HG03097 (cell line): Measurements from ENCODE around the gene RAPGEF6.
"Not testable (repeated sequence)": the region's sequence is repeated elsewhere in the genome, so short reads cannot be mapped to it uniquely, and the experiment has no call there.

Experiments
- ATAC-seq: cut with Tn5 transposase; IDR thresholded peaks from one replicate; pipeline ENCODE4 v1.9.1; 2021; ENCODE audit not compliant: unreplicated experiment, low FRiP score

RAPGEF6 gene

GRCh38 chr5:131396630-131397273 lies 238.3 kb downstream of the RAPGEF6 start:
- ATAC-seq, result no peak

GRCh38 chr5:131396015-131396414 lies 239.0 kb downstream of the RAPGEF6 start:
- peak; percentile 67 for ATAC-seq

DNA sequence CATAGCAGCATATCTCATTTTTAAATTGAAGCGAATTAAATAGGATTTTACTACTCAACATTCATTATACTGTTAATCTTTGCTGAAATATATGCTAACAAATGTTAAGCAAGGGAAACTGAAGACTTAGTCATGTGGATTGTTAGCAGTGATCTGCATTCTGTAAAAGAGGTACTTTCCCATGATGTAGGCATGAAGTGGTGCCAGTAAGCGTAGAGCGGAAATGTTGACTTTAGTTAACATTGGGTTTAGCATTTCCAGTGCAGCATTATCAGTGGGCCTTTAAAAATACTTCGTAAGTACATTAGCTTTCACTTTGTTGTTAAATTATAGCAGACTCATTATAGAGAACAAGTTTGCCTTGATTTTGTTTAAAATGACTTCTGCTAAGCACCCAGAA lies 240.9 kb downstream of the RAPGEF6 start:
- ATAC-seq, result peak; percentile 52

GRCh38 chr5:131393498-131393968 lies 241.5 kb downstream of the RAPGEF6 start:
- ATAC-seq, result no peak

DNA sequence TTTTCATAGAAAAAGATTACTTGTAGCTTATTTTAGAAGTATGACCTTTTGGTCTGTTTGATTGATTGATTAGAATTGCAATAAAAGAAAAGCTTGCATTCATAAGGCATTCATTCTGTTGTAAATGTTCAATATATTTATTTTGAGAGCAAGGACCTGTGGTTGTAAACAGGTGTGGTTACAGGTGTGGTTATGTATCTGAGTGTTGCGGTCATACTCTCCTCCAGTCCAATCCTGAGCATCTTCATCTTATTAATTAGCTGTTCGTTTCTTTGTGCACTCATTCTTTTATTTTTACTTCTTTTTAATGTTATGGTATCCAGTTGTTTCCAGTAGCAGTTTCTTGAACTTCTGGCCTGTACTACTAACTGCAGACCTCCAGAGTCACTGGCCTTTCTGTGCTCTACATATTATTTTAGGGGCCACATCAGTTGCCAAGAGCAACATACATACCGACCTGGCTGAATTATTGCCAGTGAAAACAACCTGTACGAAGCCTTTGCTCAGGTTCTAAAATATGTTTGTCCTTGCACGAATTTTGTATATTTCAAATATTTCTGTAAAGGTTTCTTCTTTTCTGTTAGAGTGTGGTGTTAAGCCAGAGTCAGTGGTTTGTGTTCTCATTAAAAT lies 242.4 kb downstream of the RAPGEF6 start:
- no peak for ATAC-seq

DNA sequence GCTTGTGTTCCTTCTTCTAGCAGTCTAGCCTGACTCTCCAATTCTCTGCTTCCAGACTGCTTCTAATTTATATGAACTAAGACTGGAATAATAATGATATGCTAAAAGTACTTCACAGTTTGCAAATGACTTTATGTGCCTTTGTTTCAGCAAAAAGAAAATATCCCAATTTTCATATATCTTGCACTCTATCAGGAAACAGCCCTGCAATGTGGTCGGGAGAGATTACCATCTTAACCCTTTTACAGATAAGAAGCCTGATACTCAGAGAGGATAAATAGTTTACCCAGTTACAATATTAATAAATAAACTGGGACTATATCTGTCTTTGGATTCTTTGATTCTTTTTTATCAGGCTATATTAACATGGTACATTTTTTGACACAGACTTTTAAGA lies 245.2 kb downstream of the RAPGEF6 start:
- ATAC-seq, result no peak

GRCh38 chr5:131389096-131389868 lies 245.7 kb downstream of the RAPGEF6 start:
- ATAC-seq, result no peak

DNA sequence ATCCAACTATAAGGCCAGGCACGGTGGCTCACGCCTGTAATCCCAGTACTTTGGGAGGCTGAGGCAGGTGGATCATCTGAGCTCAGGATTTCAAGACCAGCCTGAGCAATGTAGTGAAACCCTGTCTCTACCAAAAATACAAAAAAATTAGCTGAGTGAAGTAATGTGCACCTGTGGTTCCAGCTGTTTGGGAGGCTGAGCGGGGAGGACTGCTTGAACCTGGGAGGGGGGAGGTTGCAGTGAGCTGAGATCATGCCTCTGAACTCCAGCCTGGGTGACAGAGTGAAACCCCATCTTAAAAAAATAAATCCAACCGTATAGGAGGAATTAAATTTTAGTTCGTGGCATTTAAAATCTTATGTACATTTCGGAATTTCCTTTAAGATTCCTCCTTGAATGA lies 247.8 kb downstream of the RAPGEF6 start:
- ATAC-seq, result no peak

GRCh38 chr5:131386779-131387178 lies 248.2 kb downstream of the RAPGEF6 start:
- no peak for ATAC-seq

DNA sequence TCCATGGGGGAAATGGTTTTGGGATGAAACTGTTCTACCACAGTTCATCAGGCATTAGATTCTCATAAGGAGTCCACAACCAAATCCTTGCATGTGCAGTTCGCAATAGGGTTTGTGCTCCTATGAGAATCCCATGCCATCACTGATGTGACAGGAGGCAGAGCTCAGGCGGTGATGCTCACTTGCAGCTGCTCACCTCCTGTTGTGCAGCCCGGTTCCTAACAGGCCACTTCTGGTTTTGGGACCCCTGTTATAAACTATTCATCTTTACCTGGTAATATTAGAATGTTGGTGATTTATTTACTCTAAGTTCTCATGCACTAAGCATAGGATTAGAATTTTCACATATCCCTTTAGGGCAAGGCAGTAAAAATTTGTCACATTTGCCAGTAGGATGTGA lies 248.9 kb downstream of the RAPGEF6 start:
- ATAC-seq, result no peak

DNA sequence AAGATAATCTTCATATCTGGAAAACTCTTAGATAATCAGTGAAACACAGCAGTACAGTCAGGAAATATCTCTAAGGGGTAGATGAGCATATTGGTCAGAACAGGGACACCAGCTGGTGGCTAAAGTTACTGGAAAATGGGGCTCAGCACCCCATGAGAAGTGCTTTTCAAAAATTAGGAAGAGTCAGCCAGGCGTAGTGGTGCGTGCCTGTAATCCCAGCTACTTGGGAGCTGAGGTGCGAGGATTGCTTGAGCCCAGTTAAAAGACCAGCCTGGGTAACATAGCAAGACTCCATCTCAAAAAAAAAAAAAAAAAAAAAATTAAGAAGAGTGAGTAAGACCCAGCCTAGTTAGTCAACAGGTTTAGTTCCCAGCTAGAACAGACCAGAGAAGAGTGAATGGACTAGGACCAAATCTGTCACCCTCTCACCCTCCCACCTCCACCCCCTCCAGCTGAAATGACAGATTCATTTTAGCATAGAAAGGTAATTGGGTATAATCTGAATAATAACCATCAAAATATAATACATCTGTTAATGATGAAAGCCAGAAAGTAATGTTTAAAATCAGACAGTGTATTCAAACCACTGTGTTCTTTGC lies 250.3 kb downstream of the RAPGEF6 start:
- ATAC-seq, result no peak

DNA sequence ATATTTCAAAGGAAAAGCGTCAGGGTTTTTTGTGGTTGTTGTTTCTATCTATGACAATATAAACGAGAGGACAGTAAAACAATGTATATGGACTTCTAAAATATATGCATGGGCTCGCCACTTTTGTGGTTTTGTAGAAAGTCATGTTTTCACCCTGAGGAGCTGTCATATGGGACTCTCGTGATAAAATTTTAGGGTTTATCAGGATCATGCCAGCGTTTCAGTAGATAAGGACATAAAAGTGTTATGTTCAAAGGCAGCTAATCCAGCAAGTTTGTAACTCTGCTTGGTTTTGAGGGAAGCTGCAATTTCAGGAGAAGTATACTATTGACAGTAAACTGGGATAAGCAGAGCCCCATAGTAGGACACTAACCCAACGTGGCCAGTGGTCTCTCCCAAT lies 250.9 kb downstream of the RAPGEF6 start:
- no peak for ATAC-seq

DNA sequence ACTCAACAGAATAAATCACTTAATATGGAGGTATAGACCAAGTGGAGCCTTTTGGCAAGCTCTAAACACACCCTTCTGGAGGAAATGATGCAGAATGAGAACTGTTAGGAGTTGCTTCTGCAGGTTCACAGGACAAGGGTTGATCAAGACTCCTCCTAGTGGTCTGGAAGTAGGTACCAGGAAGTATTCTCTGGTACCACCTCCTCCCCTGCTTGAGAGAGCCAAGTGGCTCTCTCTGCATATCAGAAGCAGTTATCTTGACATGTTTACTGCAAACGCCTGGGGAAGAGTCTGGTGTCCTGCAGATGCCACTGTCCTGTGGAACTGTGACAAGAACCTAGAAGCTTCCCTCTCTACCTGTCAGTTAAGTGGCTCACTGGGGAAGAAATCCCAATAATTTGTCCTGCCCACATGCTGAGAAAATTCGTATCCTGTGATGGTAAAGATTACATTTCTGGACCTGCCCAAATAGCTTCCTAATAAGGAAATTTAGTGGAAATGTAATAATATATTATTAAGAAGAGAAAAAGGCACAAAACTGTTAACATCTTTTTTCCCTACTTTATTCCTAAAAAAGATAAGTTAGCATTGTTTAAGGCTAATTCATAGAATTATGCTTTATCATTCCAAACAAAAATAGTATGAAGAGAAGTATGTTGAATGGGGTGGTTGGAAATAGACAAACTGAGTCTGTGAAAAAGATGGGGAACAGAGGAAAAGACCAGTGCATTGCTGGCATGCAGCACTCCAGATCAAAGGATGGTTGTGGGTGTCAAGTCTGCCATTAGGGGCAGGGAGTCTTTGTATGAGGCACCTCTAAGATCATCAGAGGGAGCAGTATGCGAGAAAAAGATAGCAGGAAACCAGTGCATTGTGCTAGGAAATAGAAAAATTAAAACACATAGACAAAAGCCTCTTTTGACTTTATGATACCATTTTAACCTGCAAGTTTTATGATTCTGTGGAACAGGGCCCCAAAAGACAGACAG lies 252.3 kb downstream of the RAPGEF6 start:
- ATAC-seq, result peak; percentile 53

GRCh38 chr5:131381777-131382176 lies 253.3 kb downstream of the RAPGEF6 start:
- peak; percentile 42 for ATAC-seq

- ATAC-seq, result no peak
Measured at GRCh38 chr5:131381021-131381420, 254.0 kb downstream of the RAPGEF6 start.

- ATAC-seq, result not testable (repeated sequence)
Measured at GRCh38 chr5:131380238-131380637, 254.8 kb downstream of the RAPGEF6 start.

GRCh38 chr5:131379723-131380122 lies 255.3 kb downstream of the RAPGEF6 start:
- peak; percentile 34 for ATAC-seq

DNA sequence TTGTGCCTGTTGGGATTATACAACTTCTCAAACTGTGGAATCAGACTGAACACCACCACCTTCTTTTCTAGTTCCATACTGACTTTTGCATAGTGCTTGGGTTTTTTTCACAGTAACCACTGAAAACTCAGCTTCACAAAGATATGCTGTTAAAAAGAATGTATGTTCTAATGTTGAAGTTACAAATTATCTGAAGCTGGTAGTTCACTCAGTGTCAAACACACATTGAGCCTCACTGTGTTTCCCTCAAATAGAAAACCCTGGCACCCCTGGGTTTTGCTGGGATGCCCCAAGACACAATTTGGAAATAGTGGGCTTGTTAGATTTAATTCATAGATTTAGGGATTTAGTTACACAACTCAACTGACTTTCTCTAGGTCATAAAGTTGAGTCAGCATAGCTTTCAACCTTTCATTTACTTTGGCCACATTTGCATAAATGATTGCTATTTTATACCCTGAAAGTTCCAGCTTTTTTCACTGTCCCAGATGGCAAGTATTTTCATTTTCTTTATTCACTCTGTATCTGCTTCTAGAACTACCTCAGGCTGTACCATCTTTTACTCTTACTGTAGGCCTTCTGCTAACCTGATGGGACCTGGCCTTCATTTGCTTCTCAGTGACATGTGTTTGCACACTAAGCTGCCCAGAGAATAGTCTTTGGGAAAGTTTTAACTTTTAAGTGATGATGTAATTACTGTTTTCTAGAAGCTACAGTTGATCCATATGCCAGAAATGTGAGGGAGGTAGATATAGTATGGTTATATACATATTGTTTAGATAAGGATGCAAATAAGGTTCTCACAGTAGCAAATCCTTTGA lies 256.1 kb downstream of the RAPGEF6 start:
- ATAC-seq, result no peak

DNA sequence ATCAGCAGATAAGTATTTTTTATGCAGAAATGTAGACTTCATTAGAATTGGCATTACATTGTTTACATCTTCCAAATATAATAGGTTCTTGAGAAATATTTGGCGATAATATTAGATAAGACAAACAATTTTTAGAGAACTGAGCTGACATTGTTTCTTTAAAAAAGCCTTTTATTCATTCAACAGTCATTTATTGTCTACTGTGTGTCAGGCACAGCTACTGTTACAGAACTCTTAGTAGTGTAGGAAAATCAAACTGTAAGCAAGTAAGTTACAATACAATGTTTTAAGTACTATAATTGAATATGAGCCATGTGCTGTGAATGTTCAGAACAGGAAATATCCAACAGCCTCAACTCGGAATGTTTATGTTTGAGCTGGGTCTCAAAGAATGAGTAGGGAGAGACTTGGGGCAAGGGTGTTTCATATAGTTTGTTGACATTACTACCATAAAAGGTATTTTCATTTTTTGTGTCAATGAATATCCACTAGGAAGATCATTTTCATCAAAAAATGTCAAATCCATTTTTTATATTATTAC lies 257.2 kb downstream of the RAPGEF6 start:
- ATAC-seq, result no peak
